Heart left ventricle (tissue), 16 donors: ENCODE results near the gene NAALADL2. TPM values are rescaled to one million over a fixed set of nuclear protein-coding genes. Genes with fewer than 3 reads are reported as not detected.

Experiments used
- ATAC-seq, 4 donors: fragments of 200-7000 bp; cut with Tn5 transposase; one replicate each; pipeline ENCODE4 v1.9.1; 2020 to 2022; ENCODE audit warnings: moderate library complexity in 4 of 4, mild to moderate bottlenecking in 3 of 4, moderate number of reproducible peaks in 1 of 4
- DNase-seq, 5 donors: peaks; one replicate each; pipeline ENCODE4 v3.0.0-alpha.2; 2020
- H3K27ac ChIP-seq, 12 donors: fragments of 200-600 bp; sonication (generic) in 4 of 12; one replicate each; pipeline versions ENCODE4 v1.5.0 to v1.8.0; 2016 to 2022; ENCODE audit warnings: mild to moderate bottlenecking in 2 of 12
- H3K27me3 ChIP-seq, 9 donors: fragments of 200-600 bp; sonication (generic) in 2 of 9; one replicate each; pipeline versions ENCODE4 v1.5.1 to v1.8.0; 2016 to 2022; ENCODE audit warnings: mild to moderate bottlenecking in 3 of 9
- H3K36me3 ChIP-seq, 9 donors: fragments of 200-600 bp; sonication (generic) in 2 of 9; one replicate each; pipeline versions ENCODE4 v1.5.0 to v1.8.0; 2018 to 2022; ENCODE audit warnings: mild to moderate bottlenecking in 2 of 9
- H3K4me1 ChIP-seq, 12 donors: fragments of 200-600 bp; sonication (generic) in 4 of 12; one replicate each; pipeline versions ENCODE4 v1.5.0 to v1.8.0; 2016 to 2022; ENCODE audit warnings: mild to moderate bottlenecking in 3 of 12
- H3K4me3 ChIP-seq, 12 donors: fragments of 200-600 bp; sonication (generic) in 4 of 12; one replicate each; pipeline versions ENCODE4 v1.5.0 to v1.8.0; 2017 to 2022; ENCODE audit warnings: mild to moderate bottlenecking in 9 of 12, moderate library complexity in 4 of 12
- H3K9me3 ChIP-seq, 12 donors: fragments of 200-600 bp; sonication (generic) in 4 of 12; one replicate each; pipeline versions ENCODE4 v1.5.0 to v1.8.0; 2016 to 2022; ENCODE audit warnings: mild to moderate bottlenecking in 1 of 12
- CTCF ChIP-seq, 12 donors: fragments of 200-600 bp; sonication (generic) in 4 of 12; IDR thresholded peaks; one replicate each; pipeline versions ENCODE4 v1.5.0 to v1.8.0; 2018 to 2022; ENCODE audit warnings: antibody characterized with exemption in 12 of 12, mild to moderate bottlenecking in 5 of 12
- POLR2A ChIP-seq, 2 donors: fragments of 450-650 bp; IDR thresholded peaks; one replicate each; pipeline ENCODE4 v1.6.1; 2017; ENCODE audit warnings: antibody characterized with exemption in 2 of 2, mild to moderate bottlenecking in 2 of 2, moderate library complexity in 2 of 2
- WGBS, 4 donors: extraction: QIAGEN DNeasy Blood & Tissue Kit in 2 of 4; methylation state at CpG; one replicate each; pipeline versions ENCODE4 v1.1.5 to v1.1.7; 2013 to 2018; 5-methylcytosine and 5-hydroxymethylcytosine counted together
- intact Hi-C, 10 donors: fragments of 100-400 bp; cut with DNase I; formaldehyde crosslinking; loops; one replicate each; pipeline versions ENCODE4 v1.11.1 to v1.14.2; 2022
- polyA plus RNA-seq, 2 donors: library from polyadenylated mRNA; stranded (reverse); fragments of 200-250 nt; gene quantifications; one replicate each; pipeline ENCODE4 v1.2.3, GENCODE V29; 2013
- total RNA-seq, 9 donors: library from RNA; depleted of rRNA in 2 of 9; stranded (reverse); fragments of >200 nt in 2 of 9; fragmentation: NEBNext Ultra II Directional in 3 of 9; extraction: Animal tissue kit (Norgen Biotek cat#: 25700) in 3 of 9; gene quantifications; one replicate each; pipeline versions ENCODE4 v1.1.0 to v1.2.4, GENCODE V29; 2016 to 2023
- donor health status: ischemic (EF 13 %, LVEDD 7.1; RV severe dilation, severe dysfunction).
- donor health status: healthy with polysubstance abuse.
- donor health status: DM: no; HTN: yes; CAD: no.
- donor health status: DM: no; HTN: no; CAD: no.
- donor health status: ischemic (EF 25% LVEDD 6.9; RV normal size, moderate dysfunction).
- donor health status: ischemic (EF 25% LVEDD 5.7; RV mildly dilated, moderate dysfunction).
- donor health status: healthy.
- donor health status: DM: yes; HTN: yes; CAD: no.
- donor health status: ischemic (EF 35%, LVEDD 5.7; RV mildly dilated, moderate dysfunction).
- donor health status: nonischemic (EF 11% LVEDD 7.7; RV severe dilation, severe dysfunction).
- donor health status: DM: yes; HTN: yes; CAD: no.
- donor health status: PGD.
- donor health status: ischemic (EF 29% LVEDD 5.4; RV normal size, mild dysfunction).
- donor health status: nonischemic (EF 23%, LVEDD 6.1; RV moderate dilation, normal function).

Gene NAALADL2
- total and polyA plus RNA-seq, 11 donors = 0.23 to 8.5 (median 3.0) TPM

GRCh38 chr3:175713268-175713667 lies 854.1 kb downstream of the NAALADL2 start:
- no peak for TF ChIP-seq POLR2A (IDR thresholded peaks at IDR 0.05)
- no peak for TF ChIP-seq CTCF (IDR thresholded peaks at IDR 0.05)
- DNase-seq (no peak), ATAC-seq (no peak)
- Histone ChIP-seq H3K4me1 (no peaks in the 10 kb centered on the region), H3K36me3 (no peaks in the 10 kb centered on the region), H3K4me3 (no peak overlapping the region), H3K27ac (no peak overlapping the region), H3K27me3 (no peaks in the 10 kb centered on the region), H3K9me3 (no peaks in the 10 kb centered on the region)
- intact Hi-C loops = no loop called here

- Histone ChIP-seq H3K27ac (no peak overlapping the region), H3K4me3 (no peak overlapping the region), H3K4me1 (no peaks in the 10 kb centered on the region), H3K36me3 (no peaks in the 10 kb centered on the region), H3K27me3 (no peaks in the 10 kb centered on the region), H3K9me3 (no peaks in the 10 kb centered on the region)
- TF ChIP-seq CTCF (IDR thresholded peaks at IDR 0.05) = no peak
- TF ChIP-seq POLR2A (IDR thresholded peaks at IDR 0.05) = no peak
- 61 to 85% (median 78%) methylated on average over 2 of the region's 2 CpGs for WGBS, 4 donors
- intact Hi-C loops = no loop called here
- no peak for DNase-seq
- ATAC-seq = no peak
Observed at GRCh38 chr3:175716446-175716845, 857.3 kb downstream of the NAALADL2 start.

GRCh38 chr3:175726228-175726627 lies 867.1 kb downstream of the NAALADL2 start:
- Histone ChIP-seq H3K36me3 (no peaks in the 10 kb centered on the region), H3K27ac (no peak overlapping the region), H3K27me3 (no peaks in the 10 kb centered on the region), H3K4me3 (no peak overlapping the region), H3K9me3 (no peaks in the 10 kb centered on the region), H3K4me1 (no peaks in the 10 kb centered on the region)
- no peak for TF ChIP-seq POLR2A (IDR thresholded peaks at IDR 0.05)
- no peak for TF ChIP-seq CTCF (IDR thresholded peaks at IDR 0.05)
- intact Hi-C loops = no loop called here
- 43 to 76% (median 62%) methylated on average over 1 of the region's 1 CpG for WGBS, 4 donors
- no peak for ATAC-seq
- no peak for DNase-seq

GRCh38 chr3:175728566-175728965 lies 869.4 kb downstream of the NAALADL2 start:
- no peaks in the 10 kb centered on the region for H3K36me3 ChIP-seq
- H3K9me3 ChIP-seq = no peaks in the 10 kb centered on the region
- intact Hi-C loops = no loop called here
- TF ChIP-seq CTCF (IDR thresholded peaks at IDR 0.05) (no peak), POLR2A (IDR thresholded peaks at IDR 0.05) (no peak)
- DNase-seq (no peak), ATAC-seq (no peak)
- H3K27ac ChIP-seq = no peak overlapping the region
- H3K4me1 ChIP-seq = no peaks in the 10 kb centered on the region
- H3K27me3 ChIP-seq = no peaks in the 10 kb centered on the region
- 92 to 97% (median 96%) methylated on average over 1 of the region's 1 CpG for WGBS, 4 donors
- H3K4me3 ChIP-seq = no peak overlapping the region
